ENCODE results near the gene PKM. TPM values are rescaled to one million over a fixed set of nuclear protein-coding genes. Genes with fewer than 3 reads are reported as not detected.

The PKM gene
- total RNA-seq, 1 experiment from 2014 or later: 1,026 TPM

- no peak overlapping the region for H3T11ph ChIP-seq (ENCODE audit: low read length)
- H3K23me2 ChIP-seq (ENCODE audit: insufficient read length, low read depth, low read length, poor library complexity, severe bottlenecking): peaks cover 11% of the 10 kb centered on the region
- H4K20me1 ChIP-seq (ENCODE audit: control insufficient read depth, insufficient read depth, insufficient read length): no peaks in the 10 kb centered on the region
- TF ChIP-seq CTCF (conservative IDR thresholded peaks at IDR 0.05): no peak
- no peak overlapping the region for H3K9ac ChIP-seq (ENCODE audit: extremely low read depth, insufficient read length, low read length)
- no peak overlapping the region for H4K8ac ChIP-seq (replicated peaks; ENCODE audit: insufficient read length, low read depth, low read length)
- no peak overlapping the region for H3K56ac ChIP-seq (ENCODE audit: insufficient read length, low read depth, low read length)
- no peak overlapping the region for H2BK5ac ChIP-seq (ENCODE audit: insufficient read length, low read length)
- no peak overlapping the region for H2BK20ac ChIP-seq (ENCODE audit: low read depth, low read length, poor library complexity, severe bottlenecking)
- no peak overlapping the region for H3K23ac ChIP-seq (ENCODE audit: insufficient read length, low read depth, low read length)
- no peaks in the 10 kb centered on the region for H3K79me1 ChIP-seq (ENCODE audit: insufficient read depth, low read depth, low read length, poor library complexity, severe bottlenecking)
- no peak overlapping the region for H2AFZ ChIP-seq (ENCODE audit: low read length)
- peaks cover 21 to 36% (median 29%) of the 10 kb centered on the region in 3 experiments for H3K36me3 Mint-ChIP-seq (ENCODE audit: insufficient read depth in 1 of 3, low read depth in 3 of 3)
- H3K27me3 Mint-ChIP-seq (ENCODE audit: low read depth): peaks cover 27% of the 10 kb centered on the region
- WGBS (ENCODE audit: extremely low coverage, insufficient read length, low lambda C conversion rate): no CpG with 5 or more reads among the region's 13 CpGs
- no peak for DNase-seq
- peaks cover 7% of the 10 kb centered on the region; the same call in 1 of the 2 replicates for H3K27me3 ChIP-seq (ENCODE audit: insufficient read depth, low read length)
- no peaks in the 10 kb centered on the region for H3K79me2 ChIP-seq (ENCODE audit: insufficient read depth, low read length)
- no peak overlapping the region for H3K14ac ChIP-seq (ENCODE audit: insufficient read depth, low read length)
- H4K91ac ChIP-seq (ENCODE audit: insufficient read length, low read depth, low read length): no peak overlapping the region
- no peak overlapping the region for H2BK120ac ChIP-seq (ENCODE audit: low read depth, low read length, poor library complexity, severe bottlenecking)
- H3K4me1 Mint-ChIP-seq: peaks cover 19 to 20% of the 10 kb centered on the region in 2 experiments
- H3K4me3 Mint-ChIP-seq: peak overlapping the region; percentile 73 to 77
- H4K5ac ChIP-seq (ENCODE audit: insufficient read length, low read depth, low read length): no peak overlapping the region
- peak overlapping the region; percentile 74 for H3K4me2 ChIP-seq (ENCODE audit: insufficient read depth, insufficient read length, low read length)
- no peaks in the 10 kb centered on the region for H3K9me3 ChIP-seq (ENCODE audit: control insufficient read depth, low read depth, low read length)
- no peak overlapping the region for H2AK5ac ChIP-seq (ENCODE audit: insufficient read length, low read length)
- no peak overlapping the region for H2BK12ac ChIP-seq (ENCODE audit: insufficient read length, low read depth, low read length)
- H3K4me1 ChIP-seq (ENCODE audit: insufficient read depth, low read length): no peaks in the 10 kb centered on the region; the same call in 1 of the 2 replicates
- H3K4ac ChIP-seq (ENCODE audit: low read depth, low read length): no peak overlapping the region
- no peaks in the 10 kb centered on the region for H3K9me3 Mint-ChIP-seq
- H3K18ac ChIP-seq (ENCODE audit: insufficient read length, low read depth, low read length): no peak overlapping the region
- no peak overlapping the region for H3K27ac ChIP-seq (ENCODE audit: insufficient read length, low read depth, low read length)
- no peak overlapping the region for H3K27ac Mint-ChIP-seq
- H2BK15ac ChIP-seq (ENCODE audit: low read depth, low read length): no peak overlapping the region
Measured at GRCh38 chr15:72196409-72197040, 34.5 kb downstream of the PKM start.
